Stimulated activated CD8-positive, alpha-beta memory T cell treated with anti-CD3 and anti-CD28 coated beads, Interleukin-7, amount 100 ng/mL, for 48 hours (primary cell): ENCODE results near the gene NRIP3.
A peak's percentile ranks its signal among the peaks of the same experiment; 100 is the strongest.
"Not testable (repeated sequence)": the region's sequence is repeated elsewhere in the genome, so short reads cannot be mapped to it uniquely, and the experiment has no call there.

ENCODE experiments used
- DNase-seq, 2 donors: peaks; one replicate each; pipeline ENCODE4 v3.0.0-alpha.2; 2020; ENCODE audit warnings: low read depth in 1 of 2; ENCODE audit errors: extremely low read depth in 1 of 2

NRIP3 gene

GRCh38 chr11:9016916-9017642 is 13.3 kb upstream of the NRIP3 start:
- no peak for DNase-seq

DNA sequence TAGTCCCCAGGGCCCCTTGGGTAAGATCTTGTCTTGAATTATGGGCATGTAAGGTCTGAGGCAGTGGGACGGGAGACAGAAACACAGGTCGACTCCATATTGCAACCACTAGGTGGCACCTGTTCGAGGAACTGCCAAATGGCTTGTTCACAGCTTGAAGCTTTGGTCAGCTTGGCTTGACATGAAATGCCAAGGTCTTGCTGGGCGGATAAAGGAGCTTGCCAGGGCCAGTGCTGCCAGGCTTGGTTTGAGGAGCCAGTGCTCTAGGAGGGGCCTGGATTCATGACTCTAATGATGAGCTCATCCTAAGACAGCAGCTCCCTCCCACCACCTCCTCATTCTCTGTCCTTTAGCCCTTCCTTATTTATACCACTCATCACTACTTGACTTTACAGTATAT is 11.9 kb upstream of the NRIP3 start:
- peak in 1 of 2 donors; percentile 36 for DNase-seq

GRCh38 chr11:9014826-9015225 is 11.0 kb upstream of the NRIP3 start:
- no peak for DNase-seq

DNA sequence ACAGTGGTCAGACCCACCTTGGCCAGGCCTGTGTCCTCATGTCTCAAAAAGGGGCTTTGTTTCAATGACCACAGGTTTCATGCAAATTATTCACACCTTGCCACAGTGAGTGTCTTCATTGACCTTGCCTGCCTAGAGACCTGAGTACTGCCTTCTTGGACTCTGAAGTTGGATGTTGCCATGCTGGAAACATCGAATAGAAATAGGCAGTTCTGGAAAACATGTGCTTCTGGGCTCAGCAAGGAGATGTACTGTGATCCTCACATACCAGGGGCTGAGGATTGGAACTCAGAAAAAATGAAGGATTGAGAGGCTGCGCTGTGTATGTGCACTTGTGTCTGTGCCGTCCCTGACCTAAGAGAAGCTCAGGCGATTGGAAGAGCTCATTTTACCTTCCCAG is 9.6 kb upstream of the NRIP3 start:
- no peak for DNase-seq

GRCh38 chr11:9009538-9009937 is 5.7 kb upstream of the NRIP3 start:
- DNase-seq, result not testable (repeated sequence)

DNA sequence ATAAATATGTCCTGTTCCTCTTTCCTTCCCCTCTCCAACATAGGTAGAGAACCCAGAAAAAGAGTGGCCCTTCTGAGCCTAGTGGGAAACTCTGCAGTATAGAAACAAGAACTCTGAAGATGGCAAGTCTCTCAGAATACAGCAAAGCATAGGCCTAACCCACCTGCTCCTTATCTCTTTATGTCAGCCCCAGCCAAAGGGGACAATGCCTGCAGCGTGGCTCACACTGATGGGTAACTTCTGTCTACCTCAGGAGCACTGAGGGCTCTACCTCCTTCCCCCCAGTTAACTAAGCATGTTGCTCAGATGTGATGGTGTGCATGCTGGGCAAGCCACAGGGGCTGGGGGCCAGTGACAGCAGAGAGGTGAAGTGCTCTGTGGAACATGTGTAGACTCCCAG is 4.9 kb upstream of the NRIP3 start:
- no peak for DNase-seq

- DNase-seq, result no peak
Observed at GRCh38 chr11:9008011-9008550, 4.3 kb upstream of the NRIP3 start.

DNA sequence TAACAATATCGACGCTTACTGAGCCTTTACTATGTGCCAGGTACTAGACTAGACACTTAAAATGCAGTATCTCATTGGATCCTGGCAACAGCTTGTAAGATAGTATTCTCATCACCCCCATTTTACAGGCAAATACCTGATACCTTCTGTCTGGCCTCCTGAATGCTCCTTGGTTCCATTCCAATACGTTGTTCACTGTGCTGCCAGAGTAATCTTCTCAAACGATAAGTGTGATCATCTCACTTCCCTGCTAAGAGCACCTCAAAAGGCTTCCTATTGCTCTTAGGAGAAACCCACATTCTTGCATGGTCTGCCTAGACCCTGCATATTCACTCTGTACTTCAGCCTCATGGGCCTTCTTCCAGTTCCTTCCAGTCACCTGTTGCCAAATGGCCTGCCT is 1.3 kb upstream of the NRIP3 start:
- DNase-seq, result no peak

- DNase-seq, result no peak
Observed at GRCh38 chr11:9004183-9004926, 554 bp upstream of the NRIP3 start.

DNA sequence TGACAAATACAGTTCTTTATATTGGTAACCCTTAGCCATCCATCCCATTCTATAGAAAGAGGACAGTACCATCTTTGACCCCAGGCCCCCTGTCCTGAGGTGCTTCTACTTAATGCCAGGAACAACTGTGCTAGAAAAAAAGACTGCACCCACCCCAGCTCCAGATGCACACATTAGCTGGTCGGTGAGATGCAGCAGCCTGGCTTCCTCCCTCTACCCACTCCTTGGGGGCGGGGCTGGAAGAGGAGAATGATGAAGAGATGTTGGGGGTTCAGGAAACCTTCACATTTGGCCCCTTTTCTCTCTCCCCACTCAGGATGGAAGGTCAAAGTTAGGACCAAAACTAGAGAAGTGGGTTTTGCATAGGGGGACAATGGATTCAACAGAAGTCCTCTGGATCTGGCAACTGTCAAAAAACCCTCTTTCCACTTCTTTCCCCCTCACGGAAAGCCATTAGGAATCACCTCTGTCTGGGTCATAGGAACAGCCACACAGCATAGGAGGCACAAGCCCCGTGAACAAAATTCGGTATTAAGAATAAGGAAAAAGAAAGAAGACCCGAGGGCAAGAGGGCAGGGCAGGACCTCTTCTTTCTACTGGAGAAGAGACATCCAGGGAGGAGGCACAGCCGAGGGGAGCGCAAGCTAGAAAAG is 755 bp downstream of the NRIP3 start:
- DNase-seq, result no peak

DNA sequence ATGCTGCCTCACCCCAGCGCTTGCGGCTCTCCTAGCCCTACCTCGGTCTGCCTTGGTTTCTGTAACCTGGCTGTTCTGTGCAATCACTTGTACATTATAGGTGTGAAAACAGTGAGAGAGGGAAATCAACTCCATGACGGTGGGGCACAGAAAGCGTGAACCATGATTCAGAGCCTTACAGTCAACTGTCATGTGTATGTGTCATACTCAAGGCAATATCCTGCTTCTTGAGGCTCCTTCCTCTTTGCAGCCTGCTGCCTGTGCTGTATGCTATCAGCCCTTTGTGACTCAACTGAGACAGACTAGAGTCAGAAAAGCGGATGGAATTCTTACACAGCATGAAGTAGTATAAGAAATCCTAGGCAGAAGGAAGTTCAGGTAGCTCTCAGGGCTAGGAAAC is 2.1 kb downstream of the NRIP3 start:
- DNase-seq, result peak in 1 of 2 donors; percentile 55

DNA sequence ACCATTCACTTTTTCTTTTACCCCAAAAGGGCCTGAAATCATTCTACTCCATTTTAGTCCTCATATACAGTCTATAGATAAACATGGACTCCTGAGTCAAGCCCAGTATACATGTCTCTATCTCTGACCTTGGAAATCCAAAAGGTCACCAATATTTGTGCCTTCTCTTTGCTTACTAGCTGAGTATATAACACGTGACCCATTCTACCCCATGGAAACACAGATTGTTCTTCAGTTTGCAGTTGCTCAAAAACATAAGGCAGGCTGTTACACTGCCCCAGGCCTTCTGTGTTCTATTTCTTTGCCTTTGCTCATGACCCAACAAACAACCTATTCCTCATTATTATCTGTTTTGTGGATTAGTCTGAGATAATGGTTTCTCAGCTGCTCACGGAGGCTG is 5.8 kb downstream of the NRIP3 start:
- no peak for DNase-seq

- no peak for DNase-seq
Observed at GRCh38 chr11:8997451-8997850, 6.3 kb downstream of the NRIP3 start.

DNA sequence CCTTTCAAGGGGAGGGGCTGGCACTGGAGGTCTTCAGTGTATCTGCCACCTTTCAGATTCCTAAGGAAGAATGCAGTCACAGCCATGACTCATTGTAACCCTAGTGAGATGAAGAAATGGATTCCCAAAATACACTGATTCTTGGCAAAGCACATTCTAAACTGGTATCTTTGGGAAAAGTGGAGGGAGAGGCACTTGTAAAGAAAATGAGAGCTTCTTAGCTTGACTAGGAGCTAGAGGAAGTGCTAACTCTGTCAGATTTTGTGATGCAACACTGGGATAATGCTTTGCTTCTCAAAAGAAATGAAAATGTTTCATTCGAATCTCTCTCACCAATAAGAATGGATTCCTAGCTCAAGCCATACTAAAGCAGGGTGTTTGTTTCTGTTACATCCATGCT is 14.3 kb downstream of the NRIP3 start:
- no peak for DNase-seq

- no peak for DNase-seq
Observed at GRCh38 chr11:8988329-8989234, 15.2 kb downstream of the NRIP3 start.

GRCh38 chr11:8987446-8987845 is 16.4 kb downstream of the NRIP3 start:
- no peak for DNase-seq

DNA sequence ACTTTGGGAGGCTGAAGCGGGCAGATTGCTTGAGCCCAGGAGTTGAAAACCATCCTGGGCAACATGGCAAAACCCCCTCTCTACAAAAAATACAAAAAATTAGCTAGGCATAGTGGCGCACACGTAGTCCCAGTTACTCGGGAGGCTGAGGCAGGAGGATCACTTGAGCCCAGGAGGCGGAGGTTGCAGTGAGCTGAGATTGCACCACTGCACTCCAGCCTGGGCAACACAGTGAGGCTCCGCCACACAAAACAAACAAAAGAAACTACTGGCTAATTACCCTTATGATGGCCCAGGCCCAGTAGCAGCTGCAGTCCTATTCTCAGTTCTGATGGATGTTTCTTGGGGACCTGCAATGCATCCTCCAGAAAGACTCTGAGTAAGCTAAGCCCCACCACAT is 17.0 kb downstream of the NRIP3 start:
- DNase-seq, result not testable (repeated sequence)

DNA sequence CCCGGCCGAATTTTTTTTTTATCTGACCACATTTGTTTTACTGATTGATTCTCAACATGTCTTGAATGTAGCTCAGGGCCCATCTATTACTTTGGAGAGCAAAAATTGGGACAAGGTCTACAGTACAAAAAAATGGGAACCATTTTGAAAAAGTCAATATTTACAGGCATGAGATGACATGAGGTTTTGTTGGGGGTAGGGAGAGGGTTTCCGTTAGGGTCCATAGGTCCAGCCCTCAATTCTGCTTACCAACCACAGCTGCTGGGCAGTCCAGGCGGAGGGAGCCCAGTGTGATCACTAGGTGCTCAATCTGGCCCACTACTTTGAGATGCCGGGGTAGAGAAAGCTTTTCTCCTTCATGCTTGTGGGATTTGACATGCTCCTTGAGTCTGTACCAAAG is 18.3 kb downstream of the NRIP3 start:
- no peak for DNase-seq

DNA sequence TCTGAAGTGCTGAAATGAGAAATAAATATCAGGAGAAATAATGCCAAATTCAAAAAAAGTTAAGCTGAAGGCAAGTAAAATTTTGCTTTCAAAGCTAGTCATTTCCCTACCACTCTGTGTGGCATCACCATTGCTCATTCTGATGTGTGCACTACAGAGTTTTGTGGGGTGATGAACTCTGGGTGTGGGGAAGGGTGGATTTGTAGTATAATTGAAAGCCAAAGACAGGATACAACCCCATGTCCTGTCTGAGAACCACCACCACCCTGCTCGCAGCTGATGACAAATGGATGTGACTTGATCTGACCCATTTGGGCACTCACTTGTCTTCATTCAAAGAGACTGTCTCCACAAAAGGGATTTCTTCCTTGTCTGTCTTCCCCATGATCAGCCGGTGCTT is 20.2 kb downstream of the NRIP3 start:
- DNase-seq, result no peak

DNA sequence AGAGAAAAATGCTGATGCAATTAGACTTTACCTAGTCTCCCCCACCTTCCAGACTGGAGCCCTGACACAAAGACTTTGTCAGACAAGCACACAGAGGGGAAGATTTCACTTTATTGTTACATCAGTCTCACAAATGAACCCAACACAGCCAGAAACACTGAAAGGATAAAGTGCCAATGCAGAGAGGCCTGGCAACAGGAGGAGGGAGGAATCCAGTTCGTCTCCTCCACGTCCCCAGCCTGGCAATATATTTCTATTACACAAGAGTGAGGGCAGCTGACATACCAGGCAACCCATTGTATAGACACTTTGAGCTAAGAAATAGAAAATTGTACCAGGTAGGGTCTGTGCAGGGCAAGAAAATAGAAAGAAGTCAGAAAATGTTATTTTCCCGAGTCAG is 23.3 kb downstream of the NRIP3 start:
- DNase-seq, result no peak

DNA sequence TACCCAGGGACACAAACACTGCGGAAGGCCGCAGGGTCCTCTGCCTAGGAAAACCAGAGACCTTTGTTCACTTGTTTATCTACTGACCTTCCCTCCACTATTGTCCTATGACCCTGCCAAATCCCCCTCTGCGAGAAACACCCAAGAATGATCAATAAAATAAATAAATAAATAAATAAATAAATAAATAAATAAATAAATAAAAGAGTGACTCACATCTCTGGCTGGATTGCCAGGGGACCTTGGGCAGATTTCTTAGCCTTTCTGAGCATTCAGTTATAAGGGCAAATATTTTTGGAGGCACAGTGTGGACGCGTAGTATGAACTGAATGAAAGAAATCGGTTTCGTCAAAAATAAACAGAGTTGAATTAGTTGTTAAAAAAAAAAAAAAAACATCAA is 24.4 kb downstream of the NRIP3 start:
- not testable (repeated sequence) for DNase-seq
